Aorta (tissue), 5 donors: ENCODE results near the gene PLCG2. TPM values are rescaled to one million over a fixed set of nuclear protein-coding genes. Genes with fewer than 3 reads are reported as not detected.

Experiments used
- ATAC-seq: fragments of 200-7000 bp; cut with Tn5 transposase; one replicate; pipeline ENCODE4 v1.9.1; 2022; ENCODE audit warnings: moderate library complexity; ENCODE audit not compliant: low FRiP score
- DNase-seq, 2 donors: peaks; one replicate each; pipeline ENCODE4 v3.0.0-alpha.2; 2020
- H3K27ac ChIP-seq, 2 donors: one replicate each; pipeline ENCODE4 v1.5.1; 2013; ENCODE audit warnings: low read length in 2 of 2, mild to moderate bottlenecking in 2 of 2, moderate library complexity in 2 of 2, control low read depth in 1 of 2, inconsistent platforms in 1 of 2, low read depth in 1 of 2
- H3K27me3 ChIP-seq, 2 donors: one replicate each; pipeline ENCODE4 v1.6.1; 2013; ENCODE audit warnings: control low read depth in 1 of 2, low read length in 1 of 2, mild to moderate bottlenecking in 1 of 2, moderate library complexity in 1 of 2; ENCODE audit not compliant: insufficient read depth in 2 of 2, control insufficient read depth in 1 of 2
- H3K36me3 ChIP-seq, 2 donors: one replicate each; pipeline ENCODE4 v1.6.1; 2013; ENCODE audit warnings: control low read depth in 1 of 2, low read length in 1 of 2, mild to moderate bottlenecking in 1 of 2; ENCODE audit not compliant: insufficient read depth in 2 of 2, control insufficient read depth in 1 of 2
- H3K4me1 ChIP-seq, 2 donors: one replicate each; pipeline ENCODE4 v1.6.1; 2013; ENCODE audit warnings: low read length in 2 of 2, control low read depth in 1 of 2, mild to moderate bottlenecking in 1 of 2, moderate library complexity in 1 of 2; ENCODE audit not compliant: insufficient read depth in 2 of 2, control insufficient read depth in 1 of 2
- H3K4me3 ChIP-seq, 2 donors: one replicate each; pipeline ENCODE4 v1.5.1; 2013; ENCODE audit warnings: low read length in 2 of 2, control low read depth in 1 of 2, mild to moderate bottlenecking in 1 of 2
- H3K9me3 ChIP-seq: one replicate; pipeline ENCODE4 v1.6.1; 2013; ENCODE audit warnings: mild to moderate bottlenecking, low read length; ENCODE audit not compliant: control insufficient read depth
- WGBS, 2 donors: extraction: QIAGEN DNeasy Blood & Tissue Kit; methylation state at CpG; one replicate each; pipeline ENCODE4 v1.1.7; 2013; 5-methylcytosine and 5-hydroxymethylcytosine counted together
- intact Hi-C, 2 donors: fragments of 100-400 bp; cut with DNase I; formaldehyde crosslinking; loops; one replicate each; pipeline versions ENCODE4 v1.14.2 to v1.15.0; 2022
- polyA plus RNA-seq, 2 donors: library from polyadenylated mRNA; stranded (reverse); fragments of 200-250 nt; gene quantifications; one replicate each; pipeline ENCODE4 v1.2.3, GENCODE V29; 2013
- total RNA-seq, 2 donors: library from RNA; stranded (reverse); fragmentation: NEBNext Ultra II Directional; extraction: Animal tissue kit (Norgen Biotek cat#: 25700); gene quantifications; one replicate each; pipeline ENCODE4 v1.2.1, GENCODE V29; 2021
- donor health status: healthy with polysubstance abuse.
- donor health status: Bipolar disorder and iron deficiency.
- donor health status: DM: no; HTN: no; CAD: no.
- donor health status: DM: no; HTN: no; CAD: no.
- donor health status: DM: yes; HTN: yes; CAD: no.

PLCG2 gene
- total and polyA plus RNA-seq, 4 donors, result 2.5 to 48.4 (median 12.1) TPM

- H3K27me3 ChIP-seq, result no peaks in the 10 kb centered on the region
- DNase-seq, result no peak
- no peaks in the 10 kb centered on the region for H3K36me3 ChIP-seq
- intact Hi-C loops, result no loop called here
- 42 to 49% methylated on average over 8 of the region's 8 CpGs for WGBS, 2 donors
- H3K4me1 ChIP-seq, result no peaks in the 10 kb centered on the region
- no peak overlapping the region for H3K27ac ChIP-seq
- H3K9me3 ChIP-seq, result peaks cover 3% of the 10 kb centered on the region
- H3K4me3 ChIP-seq, result no peak overlapping the region
- no peak for ATAC-seq
Measured at GRCh38 chr16:81863630-81864352, 84.7 kb downstream of the PLCG2 start.

- WGBS, 2 donors, result 37 to 38% methylated on average over 14 of the region's 14 CpGs
- Histone ChIP-seq H3K9me3 (peaks cover 3% of the 10 kb centered on the region), H3K36me3 (no peaks in the 10 kb centered on the region), H3K4me1 (no peaks in the 10 kb centered on the region), H3K27me3 (no peaks in the 10 kb centered on the region), H3K4me3 (no peak overlapping the region), H3K27ac (no peak overlapping the region)
- intact Hi-C loops, result no loop called here
- DNase-seq, result no peak
- no peak for ATAC-seq
Measured at GRCh38 chr16:81864646-81865382, 85.7 kb downstream of the PLCG2 start.

GRCh38 chr16:81866820-81867440 is 87.8 kb downstream of the PLCG2 start:
- H3K4me3 ChIP-seq, result no peak overlapping the region
- intact Hi-C loops, result no loop called here
- H3K27me3 ChIP-seq, result no peaks in the 10 kb centered on the region
- H3K4me1 ChIP-seq, result no peaks in the 10 kb centered on the region
- peak in 1 of 2 donors; percentile 80 for DNase-seq
- no peak overlapping the region for H3K27ac ChIP-seq
- H3K9me3 ChIP-seq, result peaks cover 1% of the 10 kb centered on the region
- no peaks in the 10 kb centered on the region for H3K36me3 ChIP-seq
- peak; percentile 86 for ATAC-seq
- WGBS, 2 donors, result 51 to 59% methylated on average over 10 of the region's 10 CpGs

- intact Hi-C loops, result no loop called here
- Histone ChIP-seq H3K4me1 (no peaks in the 10 kb centered on the region), H3K27ac (no peak overlapping the region), H3K36me3 (no peaks in the 10 kb centered on the region), H3K27me3 (no peaks in the 10 kb centered on the region), H3K9me3 (no peaks in the 10 kb centered on the region), H3K4me3 (no peak overlapping the region)
- WGBS, 2 donors, result 80 to 85% methylated on average over 3 of the region's 3 CpGs
- ATAC-seq, result no peak
- no peak for DNase-seq
Measured at GRCh38 chr16:81868057-81868748, 89.1 kb downstream of the PLCG2 start.

GRCh38 chr16:81869326-81869725 is 90.2 kb downstream of the PLCG2 start:
- intact Hi-C loops, result no loop called here
- WGBS, 2 donors, result 63 to 80% methylated on average over 5 of the region's 5 CpGs
- no peaks in the 10 kb centered on the region for H3K4me1 ChIP-seq

GRCh38 chr16:81873206-81873605 is 94.1 kb downstream of the PLCG2 start:
- Histone ChIP-seq H3K4me3 (no peak overlapping the region), H3K27me3 (peaks cover 0 to 2% of the 10 kb centered on the region in 2 donors), H3K36me3 (no peaks in the 10 kb centered on the region), H3K4me1 (no peaks in the 10 kb centered on the region), H3K9me3 (no peaks in the 10 kb centered on the region), H3K27ac (no peak overlapping the region)
- WGBS, 2 donors, result 66 to 69% methylated on average over 4 of the region's 4 CpGs
- no peak for ATAC-seq
- intact Hi-C loops, result no loop called here
- DNase-seq, result no peak

More at GRCh38 chr16:81869326-81869725, 90.2 kb downstream of the PLCG2 start:
- no peak overlapping the region for H3K27ac ChIP-seq
- no peak for DNase-seq
- H3K9me3 ChIP-seq, result no peaks in the 10 kb centered on the region
- H3K36me3 ChIP-seq, result no peaks in the 10 kb centered on the region
- ATAC-seq, result no peak
- H3K27me3 ChIP-seq, result no peaks in the 10 kb centered on the region
- no peak overlapping the region for H3K4me3 ChIP-seq

- ATAC-seq (peak; percentile 65), DNase-seq (peak in 1 of 2 donors; percentile 64)
- no peaks in the 10 kb centered on the region for H3K36me3 ChIP-seq
- peaks cover 0 to 3% of the 10 kb centered on the region in 2 donors for H3K27me3 ChIP-seq
- no peak overlapping the region for H3K4me3 ChIP-seq
- no peaks in the 10 kb centered on the region for H3K9me3 ChIP-seq
- 10 to 14% methylated on average over 6 of the region's 6 CpGs for WGBS, 2 donors
- intact Hi-C loops, result no loop called here
- H3K4me1 ChIP-seq, result no peaks in the 10 kb centered on the region
- H3K27ac ChIP-seq, result no peak overlapping the region
Measured at GRCh38 chr16:81873843-81874752, 95.0 kb downstream of the PLCG2 start.

GRCh38 chr16:81875461-81875860 is 96.4 kb downstream of the PLCG2 start:
- 67 to 71% methylated on average over 5 of the region's 5 CpGs for WGBS, 2 donors
- Histone ChIP-seq H3K9me3 (no peaks in the 10 kb centered on the region), H3K27ac (no peak overlapping the region), H3K27me3 (peaks cover 0 to 3% of the 10 kb centered on the region in 2 donors), H3K36me3 (no peaks in the 10 kb centered on the region), H3K4me1 (no peaks in the 10 kb centered on the region), H3K4me3 (no peak overlapping the region)
- DNase-seq (no peak), ATAC-seq (no peak)
- intact Hi-C loops, result no loop called here
